GM23338 (cell line): Measurements from ENCODE around the gene TAOK1. TPM values are rescaled to one million over a fixed set of nuclear protein-coding genes. Genes with fewer than 3 reads are reported as not detected.

Experiments used
- ATAC-seq: fragments of 200-7000 bp; cut with Tn5 transposase; 3 replicates; pipeline ENCODE4 v1.9.1; 2020
- DNase-seq: peaks from one replicate; pipeline ENCODE4 v3.0.0-alpha.2; 2015; ENCODE audit warnings: low spot score
- H2AFZ ChIP-seq: fragments of 200-600 bp; sonication (generic); 2 replicates; pipeline ENCODE4 v1.8.0; 2016; ENCODE audit warnings: antibody characterized with exemption, mild to moderate bottlenecking, moderate library complexity
- H3F3A ChIP-seq: fragments of 200-600 bp; sonication (generic); replicated peaks from 2 replicates; pipeline ENCODE4 v1.8.0; 2017; ENCODE audit warnings: antibody characterized with exemption, mixed run types, low read depth
- H3K27ac ChIP-seq: fragments of 200-600 bp; sonication (generic); 2 replicates; pipeline ENCODE4 v1.6.1; 2016; ENCODE audit warnings: low read depth
- H3K27me3 ChIP-seq: fragments of 200-600 bp; sonication (generic); 2 replicates; pipeline ENCODE4 v1.8.0; 2016; ENCODE audit warnings: mild to moderate bottlenecking, mixed run types, moderate library complexity; ENCODE audit not compliant: insufficient read depth
- H3K36me3 ChIP-seq: fragments of 200-600 bp; sonication (generic); 2 replicates; pipeline ENCODE4 v1.8.0; 2016; ENCODE audit warnings: mild to moderate bottlenecking; ENCODE audit not compliant: insufficient read depth
- H3K4me1 ChIP-seq: fragments of 200-600 bp; sonication (generic); 2 replicates; pipeline ENCODE4 v1.8.0; 2016; ENCODE audit warnings: mild to moderate bottlenecking, moderate library complexity; ENCODE audit not compliant: insufficient read depth
- H3K4me2 ChIP-seq: fragments of 200-600 bp; sonication (generic); 2 replicates; pipeline ENCODE4 v1.7.1; 2017; ENCODE audit warnings: mixed run types
- H3K4me3 ChIP-seq: fragments of 200-600 bp; sonication (generic); 2 replicates; pipeline ENCODE4 v1.6.1; 2016; ENCODE audit warnings: mixed run types
- H3K79me2 ChIP-seq: fragments of 200-600 bp; sonication (generic); replicated peaks from 2 replicates; pipeline ENCODE4 v1.8.0; 2017; ENCODE audit warnings: mild to moderate bottlenecking; ENCODE audit not compliant: insufficient read depth
- H3K9me2 ChIP-seq: fragments of 200-600 bp; sonication (generic); 2 replicates; pipeline ENCODE4 v1.8.0; 2017; ENCODE audit not compliant: insufficient read depth
- H4K20me1 ChIP-seq: fragments of 200-600 bp; sonication (generic); replicated peaks from 2 replicates; pipeline ENCODE4 v1.8.0; 2017; ENCODE audit warnings: mild to moderate bottlenecking; ENCODE audit not compliant: insufficient read depth
- H3K27ac Mint-ChIP-seq: 2 replicates; pipeline ENCODE4 v1.8.0; 2020; ENCODE audit warnings: inconsistent platforms, mild to moderate bottlenecking, moderate library complexity, mixed read lengths
- H3K27me3 Mint-ChIP-seq: 3 replicates; pipeline ENCODE4 v1.8.0; 2022; ENCODE audit warnings: low read depth, mild to moderate bottlenecking, moderate library complexity, mixed read lengths, inconsistent platforms; ENCODE audit not compliant: insufficient read depth, poor library complexity
- H3K36me3 Mint-ChIP-seq: 3 replicates; pipeline ENCODE4 v1.8.0; 2021; ENCODE audit warnings: low read depth, mild to moderate bottlenecking, inconsistent platforms, moderate library complexity, mixed read lengths
- H3K4me1 Mint-ChIP-seq: 3 replicates; pipeline ENCODE4 v1.8.0; 2020; ENCODE audit warnings: mild to moderate bottlenecking, inconsistent platforms, mixed read lengths
- H3K4me3 Mint-ChIP-seq: 3 replicates; pipeline ENCODE4 v1.8.0; 2021; ENCODE audit warnings: moderate library complexity, mild to moderate bottlenecking, inconsistent platforms, mixed read lengths
- H3K9me3 Mint-ChIP-seq: 3 replicates; pipeline ENCODE4 v1.8.0; 2020; ENCODE audit warnings: moderate library complexity, mild to moderate bottlenecking, inconsistent platforms, mixed read lengths
- CREB1 ChIP-seq: fragments of 250-450 bp; sonication (Bioruptor Pico); IDR thresholded peaks from 2 replicates; pipeline ENCODE4 v1.5.0; 2020; ENCODE audit warnings: low read depth, mild to moderate bottlenecking, moderate library complexity
- ETS1 ChIP-seq: IDR thresholded peaks from 2 replicates; pipeline ENCODE4 v1.6.1; 2016; ENCODE audit warnings: antibody characterized with exemption
- EZH2 ChIP-seq: fragments of 200-600 bp; sonication (generic); IDR thresholded peaks from one replicate; pipeline ENCODE4 v1.8.0; 2017; ENCODE audit warnings: antibody characterized with exemption, mild to moderate bottlenecking, low read depth; ENCODE audit not compliant: unreplicated experiment
- EZH2phosphoT487 ChIP-seq: fragments of 200-600 bp; sonication (generic); IDR thresholded peaks from one replicate; pipeline ENCODE4 v1.8.1; 2018; ENCODE audit warnings: antibody characterized with exemption; ENCODE audit not compliant: unreplicated experiment
- JUNB ChIP-seq: IDR thresholded peaks from one replicate; pipeline ENCODE4 v1.6.1; 2016; ENCODE audit warnings: antibody characterized with exemption; ENCODE audit not compliant: unreplicated experiment
- POLR2AphosphoS5 ChIP-seq: IDR thresholded peaks from 2 replicates; pipeline ENCODE4 v1.6.1; 2016; ENCODE audit warnings: antibody characterized with exemption, low read depth
- ZNF114 ChIP-seq: fragments of 250-450 bp; sonication (Bioruptor Pico); IDR thresholded peaks from 2 replicates; pipeline ENCODE4 v1.5.0; 2020; ENCODE audit warnings: mild to moderate bottlenecking, moderate library complexity
- polyA plus RNA-seq: library from polyadenylated mRNA; unstranded; fragments of >200 nt; fragmentation: Nextera tagmentation; extraction: Ambion mirVana; gene quantifications from 2 replicates; pipeline ENCODE4 v1.2.1, GENCODE V29; 2016
- total RNA-seq: library from RNA; depleted of rRNA; stranded (reverse); fragments of >200 nt; shearing (Covaris generic); gene quantifications from 2 replicates; pipeline ENCODE4 v1.2.3, GENCODE V29; 2014
- TF ChIP-seq, protein P1 (sequence below): fragments of 250-450 bp; sonication (Bioruptor Pico); IDR thresholded peaks from 2 replicates; pipeline ENCODE4 v1.5.0; 2020; ENCODE audit warnings: mild to moderate bottlenecking, moderate library complexity

The TAOK1 gene
- total and polyA plus RNA-seq, 2 experiments from 2014 or later: 19.4 to 69.8 TPM

- TF ChIP-seq, protein P1, sequence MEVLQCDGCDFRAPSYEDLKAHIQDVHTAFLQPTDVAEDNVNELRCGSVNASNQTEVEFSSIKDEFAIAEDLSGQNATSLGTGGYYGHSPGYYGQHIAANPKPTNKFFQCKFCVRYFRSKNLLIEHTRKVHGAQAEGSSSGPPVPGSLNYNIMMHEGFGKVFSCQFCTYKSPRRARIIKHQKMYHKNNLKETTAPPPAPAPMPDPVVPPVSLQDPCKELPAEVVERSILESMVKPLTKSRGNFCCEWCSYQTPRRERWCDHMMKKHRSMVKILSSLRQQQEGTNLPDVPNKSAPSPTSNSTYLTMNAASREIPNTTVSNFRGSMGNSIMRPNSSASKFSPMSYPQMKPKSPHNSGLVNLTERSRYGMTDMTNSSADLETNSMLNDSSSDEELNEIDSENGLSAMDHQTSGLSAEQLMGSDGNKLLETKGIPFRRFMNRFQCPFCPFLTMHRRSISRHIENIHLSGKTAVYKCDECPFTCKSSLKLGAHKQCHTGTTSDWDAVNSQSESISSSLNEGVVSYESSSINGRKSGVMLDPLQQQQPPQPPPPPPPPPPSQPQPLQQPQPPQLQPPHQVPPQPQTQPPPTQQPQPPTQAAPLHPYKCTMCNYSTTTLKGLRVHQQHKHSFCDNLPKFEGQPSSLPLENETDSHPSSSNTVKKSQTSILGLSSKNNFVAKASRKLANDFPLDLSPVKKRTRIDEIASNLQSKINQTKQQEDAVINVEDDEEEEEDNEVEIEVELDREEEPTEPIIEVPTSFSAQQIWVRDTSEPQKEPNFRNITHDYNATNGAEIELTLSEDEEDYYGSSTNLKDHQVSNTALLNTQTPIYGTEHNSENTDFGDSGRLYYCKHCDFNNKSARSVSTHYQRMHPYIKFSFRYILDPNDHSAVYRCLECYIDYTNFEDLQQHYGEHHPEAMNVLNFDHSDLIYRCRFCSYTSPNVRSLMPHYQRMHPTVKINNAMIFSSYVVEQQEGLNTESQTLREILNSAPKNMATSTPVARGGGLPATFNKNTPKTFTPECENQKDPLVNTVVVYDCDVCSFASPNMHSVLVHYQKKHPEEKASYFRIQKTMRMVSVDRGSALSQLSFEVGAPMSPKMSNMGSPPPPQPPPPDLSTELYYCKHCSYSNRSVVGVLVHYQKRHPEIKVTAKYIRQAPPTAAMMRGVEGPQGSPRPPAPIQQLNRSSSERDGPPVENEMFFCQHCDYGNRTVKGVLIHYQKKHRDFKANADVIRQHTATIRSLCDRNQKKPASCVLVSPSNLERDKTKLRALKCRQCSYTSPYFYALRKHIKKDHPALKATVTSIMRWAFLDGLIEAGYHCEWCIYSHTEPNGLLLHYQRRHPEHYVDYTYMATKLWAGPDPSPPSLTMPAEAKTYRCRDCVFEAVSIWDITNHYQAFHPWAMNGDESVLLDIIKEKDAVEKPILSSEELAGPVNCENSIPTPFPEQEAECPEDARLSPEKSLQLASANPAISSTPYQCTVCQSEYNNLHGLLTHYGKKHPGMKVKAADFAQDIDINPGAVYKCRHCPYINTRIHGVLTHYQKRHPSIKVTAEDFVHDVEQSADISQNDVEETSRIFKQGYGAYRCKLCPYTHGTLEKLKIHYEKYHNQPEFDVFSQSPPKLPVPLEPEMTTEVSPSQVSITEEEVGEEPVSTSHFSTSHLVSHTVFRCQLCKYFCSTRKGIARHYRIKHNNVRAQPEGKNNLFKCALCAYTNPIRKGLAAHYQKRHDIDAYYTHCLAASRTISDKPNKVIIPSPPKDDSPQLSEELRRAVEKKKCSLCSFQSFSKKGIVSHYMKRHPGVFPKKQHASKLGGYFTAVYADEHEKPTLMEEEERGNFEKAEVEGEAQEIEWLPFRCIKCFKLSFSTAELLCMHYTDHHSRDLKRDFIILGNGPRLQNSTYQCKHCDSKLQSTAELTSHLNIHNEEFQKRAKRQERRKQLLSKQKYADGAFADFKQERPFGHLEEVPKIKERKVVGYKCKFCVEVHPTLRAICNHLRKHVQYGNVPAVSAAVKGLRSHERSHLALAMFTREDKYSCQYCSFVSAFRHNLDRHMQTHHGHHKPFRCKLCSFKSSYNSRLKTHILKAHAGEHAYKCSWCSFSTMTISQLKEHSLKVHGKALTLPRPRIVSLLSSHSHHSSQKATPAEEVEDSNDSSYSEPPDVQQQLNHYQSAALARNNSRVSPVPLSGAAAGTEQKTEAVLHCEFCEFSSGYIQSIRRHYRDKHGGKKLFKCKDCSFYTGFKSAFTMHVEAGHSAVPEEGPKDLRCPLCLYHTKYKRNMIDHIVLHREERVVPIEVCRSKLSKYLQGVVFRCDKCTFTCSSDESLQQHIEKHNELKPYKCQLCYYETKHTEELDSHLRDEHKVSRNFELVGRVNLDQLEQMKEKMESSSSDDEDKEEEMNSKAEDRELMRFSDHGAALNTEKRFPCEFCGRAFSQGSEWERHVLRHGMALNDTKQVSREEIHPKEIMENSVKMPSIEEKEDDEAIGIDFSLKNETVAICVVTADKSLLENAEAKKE (CRISPR knock-in tag): no peak
- no peak for TF ChIP-seq EZH2
- no peak for TF ChIP-seq JUNB
- TF ChIP-seq ZNF114 (CRISPR knock-in tag): no peak
Measured at GRCh38 chr17:29544066-29544465, 153.9 kb downstream of the TAOK1 start (continued).

DNA sequence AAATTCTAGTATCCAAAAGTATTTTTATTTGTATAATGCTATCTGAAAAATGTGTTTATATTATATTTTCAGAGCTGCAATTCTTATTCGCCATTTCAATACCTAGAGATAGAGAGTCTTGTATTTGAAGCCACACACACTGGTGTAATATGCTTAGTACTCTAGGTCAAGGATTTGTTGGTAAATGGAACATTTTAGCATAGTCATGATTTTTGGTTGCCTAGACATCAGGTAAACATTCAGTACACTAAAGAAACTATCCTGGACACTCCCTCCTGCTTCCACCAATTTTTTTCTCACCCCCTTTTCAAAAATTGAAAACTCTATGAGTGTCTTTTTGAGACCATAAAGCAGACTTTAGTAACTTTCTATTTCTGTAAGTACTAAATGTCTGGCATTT is 155.9 kb downstream of the TAOK1 start:
- H3K4me1 ChIP-seq: peaks cover 19% of the 10 kb centered on the region
- H4K20me1 ChIP-seq: no peaks in the 10 kb centered on the region
- H3K27me3 Mint-ChIP-seq: peaks cover 3% of the 10 kb centered on the region
- H2AFZ ChIP-seq: no peak overlapping the region
- H3K27me3 ChIP-seq: no peaks in the 10 kb centered on the region
- no peak overlapping the region for H3K4me2 ChIP-seq
- peaks cover 14% of the 10 kb centered on the region for H3K36me3 Mint-ChIP-seq
- no peak overlapping the region for H3K27ac Mint-ChIP-seq
- no peak for ATAC-seq
- H3K9me3 Mint-ChIP-seq: no peaks in the 10 kb centered on the region
- no peak overlapping the region for H3K4me3 Mint-ChIP-seq
- H3K79me2 ChIP-seq: no peaks in the 10 kb centered on the region
- no peak overlapping the region for H3K4me3 ChIP-seq
- no peak overlapping the region for H3K27ac ChIP-seq
- peaks cover 14% of the 10 kb centered on the region; the same call in 1 of the 2 replicates for H3K36me3 ChIP-seq
- no peak for DNase-seq
- no peaks in the 10 kb centered on the region for H3K9me2 ChIP-seq
- H3K4me1 Mint-ChIP-seq: peaks cover 13% of the 10 kb centered on the region; the same call in 2 of the 3 replicates
- no peaks in the 10 kb centered on the region for H3F3A ChIP-seq
- TF ChIP-seq ETS1: no peak
- no peak for TF ChIP-seq EZH2
- no peak for TF ChIP-seq JUNB
- no peak for TF ChIP-seq CREB1 (CRISPR knock-in tag)
- TF ChIP-seq, protein P1 (CRISPR knock-in tag): no peak
- no peak for TF ChIP-seq POLR2AphosphoS5
- no peak for TF ChIP-seq EZH2phosphoT487
